Measurements from ENCODE around the gene PNN. TPM values are rescaled to one million over a fixed set of nuclear protein-coding genes. Genes with fewer than 3 reads are reported as not detected.
"Not testable (repeated sequence)": the region's sequence is repeated elsewhere in the genome, so short reads cannot be mapped to it uniquely, and the experiment has no call there.

PNN gene
- polyA plus RNA-seq, 1 donor from 2014 or later, result 89.4 TPM

DNA sequence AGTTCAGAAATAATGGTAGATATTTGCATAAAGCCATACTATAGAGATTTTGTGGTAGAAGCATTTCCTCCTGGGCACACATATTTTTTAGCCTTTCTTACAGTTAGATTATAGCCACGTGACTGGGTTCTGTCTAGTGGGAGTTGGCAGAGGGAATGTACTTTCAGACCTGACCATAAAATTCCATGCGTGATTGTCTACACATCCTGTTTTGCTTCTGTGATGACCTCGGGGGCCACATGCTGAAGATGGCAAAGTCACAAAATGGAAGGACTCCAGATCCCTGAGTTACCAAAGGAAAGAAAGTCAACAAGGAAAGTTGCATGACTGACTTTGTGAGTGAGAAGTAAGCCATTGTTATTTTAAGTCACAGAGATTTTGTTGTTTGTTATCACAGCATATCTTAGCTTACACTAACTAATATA is 44.0 kb downstream of the PNN start:
- TF ChIP-seq SMC3 (conservative IDR thresholded peaks at IDR 0.05; ENCODE audit: poor library complexity) (no peak), MXI1 (conservative IDR thresholded peaks at IDR 0.05; ENCODE audit: poor library complexity, severe bottlenecking) (no peak)
- Histone ChIP-seq H3K27me3 (ENCODE audit: insufficient read depth, low read depth, low read length) (no peaks in the 10 kb centered on the region), H4K20me1 (ENCODE audit: insufficient read depth) (no peaks in the 10 kb centered on the region), H3F3A (ENCODE audit: insufficient read depth, low read length, poor library complexity, severe bottlenecking) (no peaks in the 10 kb centered on the region), H3K9me2 (ENCODE audit: insufficient read depth, low read length) (no peaks in the 10 kb centered on the region), H3K4me2 (ENCODE audit: low read length) (no peak overlapping the region), H3K36me3 (ENCODE audit: insufficient read depth, low read length) (no peaks in the 10 kb centered on the region), H2AFZ (ENCODE audit: low read depth, low read length) (no peak overlapping the region), H3K9ac (ENCODE audit: low read length) (no peak overlapping the region), H3K79me2 (replicated peaks; ENCODE audit: insufficient read depth, low read length) (no peaks in the 10 kb centered on the region), H3K4me3 (ENCODE audit: low read length) (no peak overlapping the region), H3K27ac (ENCODE audit: low read length) (no peak overlapping the region), H3K9me3 (ENCODE audit: low read length) (no peaks in the 10 kb centered on the region)

DNA sequence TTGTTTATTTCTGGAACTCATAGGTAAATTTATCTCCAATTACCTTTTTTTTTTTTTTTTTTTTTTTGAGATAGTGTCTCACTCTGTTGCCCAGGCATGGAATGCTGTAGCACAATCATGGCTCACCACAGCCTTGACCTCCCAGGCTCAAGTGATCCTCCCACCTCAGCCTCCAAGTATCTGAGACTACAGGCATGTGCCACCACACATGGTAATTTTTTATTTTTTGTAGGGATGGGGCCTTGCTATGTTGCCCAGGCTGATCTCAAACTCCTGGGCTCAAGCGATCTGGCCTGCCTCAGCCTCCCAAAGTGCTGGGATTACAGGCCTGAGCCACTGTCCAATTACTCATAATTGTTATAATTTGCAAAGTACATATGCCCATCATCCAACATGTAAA is 45.4 kb downstream of the PNN start:
- H3K4me3 ChIP-seq (ENCODE audit: low read length); H3K27me3 ChIP-seq (ENCODE audit: insufficient read depth, low read depth, low read length); H3K79me2 ChIP-seq (replicated peaks; ENCODE audit: insufficient read depth, low read length); H3F3A ChIP-seq (ENCODE audit: insufficient read depth, low read length, poor library complexity, severe bottlenecking); H3K9me2 ChIP-seq (ENCODE audit: insufficient read depth, low read length); H3K4me2 ChIP-seq (ENCODE audit: low read length); H2AFZ ChIP-seq (ENCODE audit: low read depth, low read length); H3K27ac ChIP-seq (ENCODE audit: low read length); H4K20me1 ChIP-seq (ENCODE audit: insufficient read depth); H3K9ac ChIP-seq (ENCODE audit: low read length); H3K9me3 ChIP-seq (ENCODE audit: low read length); H3K36me3 ChIP-seq (ENCODE audit: insufficient read depth, low read length): not testable (repeated sequence)

DNA sequence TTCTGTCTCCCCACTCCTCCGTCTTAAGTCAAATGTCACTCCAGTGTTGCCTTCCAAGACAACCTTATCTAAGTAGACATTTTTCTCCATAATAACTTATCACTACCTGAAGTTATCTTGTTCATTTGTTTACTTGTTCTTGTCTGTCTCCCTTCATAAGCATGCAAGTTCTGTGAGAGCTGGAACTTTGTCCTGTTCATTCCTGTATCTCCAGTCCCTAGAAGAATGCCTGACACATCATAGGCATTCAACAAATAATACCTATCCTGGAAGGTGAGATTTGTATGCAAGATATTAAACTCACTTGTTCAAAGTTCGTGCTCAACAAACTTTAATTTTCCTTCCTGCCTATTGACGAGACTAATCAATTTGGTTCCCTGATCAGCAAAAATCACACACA is 53.0 kb downstream of the PNN start:
- Histone ChIP-seq H4K20me1 (ENCODE audit: insufficient read depth) (no peaks in the 10 kb centered on the region), H2AFZ (ENCODE audit: low read depth, low read length) (no peak overlapping the region), H3K9me2 (ENCODE audit: insufficient read depth, low read length) (no peaks in the 10 kb centered on the region), H3K27me3 (ENCODE audit: insufficient read depth, low read depth, low read length) (no peaks in the 10 kb centered on the region), H3F3A (ENCODE audit: insufficient read depth, low read length, poor library complexity, severe bottlenecking) (no peaks in the 10 kb centered on the region), H3K4me3 (ENCODE audit: low read length) (no peak overlapping the region), H3K27ac (ENCODE audit: low read length) (no peak overlapping the region), H3K9ac (ENCODE audit: low read length) (no peak overlapping the region), H3K9me3 (ENCODE audit: low read length) (no peaks in the 10 kb centered on the region), H3K79me2 (replicated peaks; ENCODE audit: insufficient read depth, low read length) (no peaks in the 10 kb centered on the region), H3K36me3 (ENCODE audit: insufficient read depth, low read length) (no peaks in the 10 kb centered on the region), H3K4me2 (ENCODE audit: low read length) (no peak overlapping the region)
- TF ChIP-seq SMC3 (conservative IDR thresholded peaks at IDR 0.05; ENCODE audit: poor library complexity) (no peak), MXI1 (conservative IDR thresholded peaks at IDR 0.05; ENCODE audit: poor library complexity, severe bottlenecking) (no peak), POLR2AphosphoS5 (IDR thresholded peaks at IDR 0.05) (no peak), TAF1 (IDR thresholded peaks at IDR 0.05; ENCODE audit: low read depth) (no peak), EP300 (conservative IDR thresholded peaks at IDR 0.05; ENCODE audit: poor library complexity, severe bottlenecking) (no peak), EZH2 (IDR thresholded peaks at IDR 0.05; ENCODE audit: borderline replicate concordance, insufficient read depth, low read length, poor library complexity, severe bottlenecking) (no peak), RAD21 (conservative IDR thresholded peaks at IDR 0.05) (no peak)
- TF ChIP-seq, protein P1, sequence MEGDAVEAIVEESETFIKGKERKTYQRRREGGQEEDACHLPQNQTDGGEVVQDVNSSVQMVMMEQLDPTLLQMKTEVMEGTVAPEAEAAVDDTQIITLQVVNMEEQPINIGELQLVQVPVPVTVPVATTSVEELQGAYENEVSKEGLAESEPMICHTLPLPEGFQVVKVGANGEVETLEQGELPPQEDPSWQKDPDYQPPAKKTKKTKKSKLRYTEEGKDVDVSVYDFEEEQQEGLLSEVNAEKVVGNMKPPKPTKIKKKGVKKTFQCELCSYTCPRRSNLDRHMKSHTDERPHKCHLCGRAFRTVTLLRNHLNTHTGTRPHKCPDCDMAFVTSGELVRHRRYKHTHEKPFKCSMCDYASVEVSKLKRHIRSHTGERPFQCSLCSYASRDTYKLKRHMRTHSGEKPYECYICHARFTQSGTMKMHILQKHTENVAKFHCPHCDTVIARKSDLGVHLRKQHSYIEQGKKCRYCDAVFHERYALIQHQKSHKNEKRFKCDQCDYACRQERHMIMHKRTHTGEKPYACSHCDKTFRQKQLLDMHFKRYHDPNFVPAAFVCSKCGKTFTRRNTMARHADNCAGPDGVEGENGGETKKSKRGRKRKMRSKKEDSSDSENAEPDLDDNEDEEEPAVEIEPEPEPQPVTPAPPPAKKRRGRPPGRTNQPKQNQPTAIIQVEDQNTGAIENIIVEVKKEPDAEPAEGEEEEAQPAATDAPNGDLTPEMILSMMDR (IDR thresholded peaks at IDR 0.05; ENCODE audit: poor library complexity, severe bottlenecking), result no peak
- TF ChIP-seq, protein P2, sequence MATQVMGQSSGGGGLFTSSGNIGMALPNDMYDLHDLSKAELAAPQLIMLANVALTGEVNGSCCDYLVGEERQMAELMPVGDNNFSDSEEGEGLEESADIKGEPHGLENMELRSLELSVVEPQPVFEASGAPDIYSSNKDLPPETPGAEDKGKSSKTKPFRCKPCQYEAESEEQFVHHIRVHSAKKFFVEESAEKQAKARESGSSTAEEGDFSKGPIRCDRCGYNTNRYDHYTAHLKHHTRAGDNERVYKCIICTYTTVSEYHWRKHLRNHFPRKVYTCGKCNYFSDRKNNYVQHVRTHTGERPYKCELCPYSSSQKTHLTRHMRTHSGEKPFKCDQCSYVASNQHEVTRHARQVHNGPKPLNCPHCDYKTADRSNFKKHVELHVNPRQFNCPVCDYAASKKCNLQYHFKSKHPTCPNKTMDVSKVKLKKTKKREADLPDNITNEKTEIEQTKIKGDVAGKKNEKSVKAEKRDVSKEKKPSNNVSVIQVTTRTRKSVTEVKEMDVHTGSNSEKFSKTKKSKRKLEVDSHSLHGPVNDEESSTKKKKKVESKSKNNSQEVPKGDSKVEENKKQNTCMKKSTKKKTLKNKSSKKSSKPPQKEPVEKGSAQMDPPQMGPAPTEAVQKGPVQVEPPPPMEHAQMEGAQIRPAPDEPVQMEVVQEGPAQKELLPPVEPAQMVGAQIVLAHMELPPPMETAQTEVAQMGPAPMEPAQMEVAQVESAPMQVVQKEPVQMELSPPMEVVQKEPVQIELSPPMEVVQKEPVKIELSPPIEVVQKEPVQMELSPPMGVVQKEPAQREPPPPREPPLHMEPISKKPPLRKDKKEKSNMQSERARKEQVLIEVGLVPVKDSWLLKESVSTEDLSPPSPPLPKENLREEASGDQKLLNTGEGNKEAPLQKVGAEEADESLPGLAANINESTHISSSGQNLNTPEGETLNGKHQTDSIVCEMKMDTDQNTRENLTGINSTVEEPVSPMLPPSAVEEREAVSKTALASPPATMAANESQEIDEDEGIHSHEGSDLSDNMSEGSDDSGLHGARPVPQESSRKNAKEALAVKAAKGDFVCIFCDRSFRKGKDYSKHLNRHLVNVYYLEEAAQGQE (IDR thresholded peaks at IDR 0.05; ENCODE audit: borderline replicate concordance), result no peak

Measured in neural cell (in vitro differentiated cells).